Upper lobe of left lung (tissue), 6 donors: ENCODE data around the gene KCNH8. TPM values are rescaled to one million over a fixed set of nuclear protein-coding genes. Genes with fewer than 3 reads are reported as not detected.

Experiments used
- ATAC-seq, 2 donors: fragments of 200-7000 bp; cut with Tn5 transposase; one replicate each; pipeline ENCODE4 v1.9.1; 2022; ENCODE audit warnings: mild to moderate bottlenecking in 2 of 2, moderate library complexity in 2 of 2; ENCODE audit not compliant: low FRiP score in 2 of 2
- DNase-seq, 2 donors: peaks; one replicate each; pipeline ENCODE4 v3.0.0-alpha.2; 2019 to 2020
- H3K27ac ChIP-seq, 4 donors: fragments of 200-600 bp; sonication (generic); one replicate each; pipeline ENCODE4 v1.5.1; 2016 to 2019
- H3K27me3 ChIP-seq, 4 donors: fragments of 200-600 bp; sonication (generic); one replicate each; pipeline ENCODE4 v1.5.1; 2017 to 2019
- H3K36me3 ChIP-seq, 4 donors: fragments of 200-600 bp; sonication (generic); one replicate each; pipeline ENCODE4 v1.5.1; 2016 to 2019
- H3K4me1 ChIP-seq, 4 donors: fragments of 200-600 bp; sonication (generic); one replicate each; pipeline ENCODE4 v1.5.1; 2018 to 2019
- H3K4me3 ChIP-seq, 4 donors: fragments of 200-600 bp; sonication (generic); one replicate each; pipeline ENCODE4 v1.5.1; 2017 to 2019; ENCODE audit warnings: mild to moderate bottlenecking in 2 of 4, moderate library complexity in 1 of 4
- H3K9me3 ChIP-seq, 4 donors: fragments of 200-600 bp; sonication (generic); one replicate each; pipeline ENCODE4 v1.5.1; 2018 to 2019
- EP300 ChIP-seq, 4 donors: sonication (generic); formaldehyde crosslinking; IDR thresholded peaks; one replicate each; pipeline ENCODE4 v1.5.1; 2017; ENCODE audit warnings: antibody characterized with exemption in 4 of 4, control low read depth in 2 of 4
- POLR2A ChIP-seq, 4 donors: fragments of 450-650 bp; IDR thresholded peaks; one replicate each; pipeline ENCODE4 v1.5.1; 2016 to 2017; ENCODE audit warnings: antibody characterized with exemption in 4 of 4, mild to moderate bottlenecking in 2 of 4
- POLR2AphosphoS5 ChIP-seq, 2 donors: sonication (generic); formaldehyde crosslinking; IDR thresholded peaks; one replicate each; pipeline ENCODE4 v1.5.1; 2017; ENCODE audit warnings: antibody characterized with exemption in 2 of 2
- WGBS, 2 donors: methylation state at CpG; one replicate each; pipeline ENCODE4 v1.1.5; 2017 to 2018; 5-methylcytosine and 5-hydroxymethylcytosine counted together
- small RNA-seq, 4 donors: library from RNA; depleted of rRNA; stranded (forward); fragments of <200 nt; gene quantifications; one replicate each; pipeline ENCODE3, GENCODE V24; 2016
- total RNA-seq, 6 donors: library from RNA; depleted of rRNA in 4 of 6; stranded (reverse); fragments of >200 nt in 4 of 6; gene quantifications; one replicate each; pipeline versions ENCODE4 v1.1.0 to v1.2.1, GENCODE V29; 2016 to 2021
- TF ChIP-seq, protein P1 (sequence below), 6 experiments: fragments of 450-650 bp in 4 of 6; fragments of 200-600 bp in 2 of 6; sonication (generic) in 2 of 6; IDR thresholded peaks; one replicate each; pipeline ENCODE4 v1.5.1; 2016 to 2019; ENCODE audit warnings: antibody characterized with exemption in 6 of 6
- donor health status: DM: no; HTN: no; CAD: no; lungs with moderate emphysema.
- donor health status: DM: no; HTN: yes; CAD: no; lungs with severe emphysema.

The KCNH8 gene
- total RNA-seq, 6 donors from 2014 or later, result 0.10 to 0.24 (median 0.13) TPM; not detected in 2

DNA sequence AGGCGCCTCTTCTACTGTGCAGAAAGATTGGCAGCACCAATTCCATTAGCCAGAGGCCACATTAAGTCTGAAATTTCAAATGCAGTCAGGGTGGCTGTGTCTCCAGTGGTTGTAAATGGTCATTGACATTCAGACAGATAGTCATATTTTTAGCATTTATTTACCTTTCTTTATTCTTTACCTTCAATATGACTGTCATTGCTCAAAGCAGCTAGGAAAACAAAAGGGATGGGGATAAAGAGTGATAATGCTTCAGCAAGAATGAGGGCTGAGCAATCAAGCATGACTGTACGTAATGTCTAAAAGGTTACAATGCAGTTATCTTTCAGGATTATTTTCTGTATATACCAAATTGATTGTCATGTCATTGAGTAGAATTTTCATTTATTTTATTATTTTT, 425.3 kb downstream of the KCNH8 start:
- ATAC-seq, result no peak
- TF ChIP-seq, protein P1, sequence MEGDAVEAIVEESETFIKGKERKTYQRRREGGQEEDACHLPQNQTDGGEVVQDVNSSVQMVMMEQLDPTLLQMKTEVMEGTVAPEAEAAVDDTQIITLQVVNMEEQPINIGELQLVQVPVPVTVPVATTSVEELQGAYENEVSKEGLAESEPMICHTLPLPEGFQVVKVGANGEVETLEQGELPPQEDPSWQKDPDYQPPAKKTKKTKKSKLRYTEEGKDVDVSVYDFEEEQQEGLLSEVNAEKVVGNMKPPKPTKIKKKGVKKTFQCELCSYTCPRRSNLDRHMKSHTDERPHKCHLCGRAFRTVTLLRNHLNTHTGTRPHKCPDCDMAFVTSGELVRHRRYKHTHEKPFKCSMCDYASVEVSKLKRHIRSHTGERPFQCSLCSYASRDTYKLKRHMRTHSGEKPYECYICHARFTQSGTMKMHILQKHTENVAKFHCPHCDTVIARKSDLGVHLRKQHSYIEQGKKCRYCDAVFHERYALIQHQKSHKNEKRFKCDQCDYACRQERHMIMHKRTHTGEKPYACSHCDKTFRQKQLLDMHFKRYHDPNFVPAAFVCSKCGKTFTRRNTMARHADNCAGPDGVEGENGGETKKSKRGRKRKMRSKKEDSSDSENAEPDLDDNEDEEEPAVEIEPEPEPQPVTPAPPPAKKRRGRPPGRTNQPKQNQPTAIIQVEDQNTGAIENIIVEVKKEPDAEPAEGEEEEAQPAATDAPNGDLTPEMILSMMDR (IDR thresholded peaks at IDR 0.05), result no peak
- TF ChIP-seq POLR2A (IDR thresholded peaks at IDR 0.05) (no peak), POLR2AphosphoS5 (IDR thresholded peaks at IDR 0.05) (no peak), EP300 (IDR thresholded peaks at IDR 0.05) (no peak)
- WGBS, 2 donors, result 86% methylated on average over 2 of the region's 2 CpGs
- Histone ChIP-seq H3K9me3 (no peaks in the 10 kb centered on the region), H3K4me3 (no peak overlapping the region), H3K4me1 (no peaks in the 10 kb centered on the region), H3K27me3 (no peaks in the 10 kb centered on the region), H3K27ac (no peak overlapping the region), H3K36me3 (no peaks in the 10 kb centered on the region)
- DNase-seq, result no peak

DNA sequence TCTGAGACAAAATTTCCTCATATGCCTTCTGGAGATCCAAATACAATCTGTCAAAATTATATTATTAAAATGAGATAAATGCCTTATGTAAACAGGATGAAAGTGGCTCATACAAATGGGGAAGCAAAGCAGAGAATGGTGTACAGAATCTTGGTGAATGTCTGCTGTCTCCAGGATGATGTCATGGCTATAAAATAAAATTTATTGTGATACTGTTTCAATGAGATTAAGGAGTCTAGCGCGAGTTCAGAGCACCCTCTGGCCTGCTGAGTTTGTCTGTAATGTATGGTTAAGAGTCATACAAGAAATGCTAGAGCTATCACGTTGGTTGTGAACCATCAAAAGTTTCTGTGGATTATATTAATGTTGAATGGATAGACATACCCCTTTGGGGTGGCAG, 426.0 kb downstream of the KCNH8 start:
- Histone ChIP-seq H3K9me3 (no peaks in the 10 kb centered on the region), H3K27me3 (no peaks in the 10 kb centered on the region), H3K4me1 (no peaks in the 10 kb centered on the region), H3K4me3 (no peak overlapping the region), H3K27ac (no peak overlapping the region), H3K36me3 (no peaks in the 10 kb centered on the region)
- DNase-seq (no peak), ATAC-seq (no peak)
- WGBS, 2 donors, result 80 to 82% methylated on average over 3 of the region's 3 CpGs
- TF ChIP-seq POLR2AphosphoS5 (IDR thresholded peaks at IDR 0.05) (no peak), POLR2A (IDR thresholded peaks at IDR 0.05) (no peak), EP300 (IDR thresholded peaks at IDR 0.05) (no peak)
- TF ChIP-seq, protein P1 (IDR thresholded peaks at IDR 0.05), result no peak

DNA sequence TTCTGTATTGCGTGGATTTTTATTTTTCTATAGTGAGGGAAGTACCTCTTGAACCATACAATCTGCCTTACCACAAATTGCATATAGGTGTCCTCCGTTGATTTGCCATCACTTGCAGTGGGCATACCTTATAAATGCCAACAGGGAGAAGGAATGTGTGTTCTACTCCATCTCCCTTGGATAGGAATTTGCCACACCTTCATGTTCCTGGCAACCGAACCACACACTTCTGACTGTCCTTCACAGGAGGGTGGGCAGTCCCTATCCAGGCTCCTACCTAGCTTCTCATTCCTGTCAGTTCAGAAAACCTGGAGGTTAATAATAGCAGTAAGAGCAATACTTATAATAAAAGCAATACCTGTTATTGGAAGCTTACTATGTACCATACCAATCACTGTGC, 428.0 kb downstream of the KCNH8 start:
- no peak for TF ChIP-seq EP300 (IDR thresholded peaks at IDR 0.05)
- ATAC-seq (peak; percentile 19 to 68), DNase-seq (no peak)
- Histone ChIP-seq H3K36me3 (no peaks in the 10 kb centered on the region), H3K27ac (no peak overlapping the region), H3K9me3 (no peaks in the 10 kb centered on the region), H3K4me3 (no peak overlapping the region), H3K27me3 (no peaks in the 10 kb centered on the region), H3K4me1 (no peaks in the 10 kb centered on the region)
- 55 to 86% methylated on average over 3 of the region's 3 CpGs for WGBS, 2 donors

Small RNAs within 50 kb of the gene (small RNA-seq; reads per million reads assigned to genes)
- 0 to 0.29 (median 0.03) reads per million in 4 donors for gene MIR4791
